GM21381 (cell line): ENCODE data around the gene PCIF1.
"Not testable (repeated sequence)": the region's sequence is repeated elsewhere in the genome, so short reads cannot be mapped to it uniquely, and the experiment has no call there.

Experiments used
- ATAC-seq: cut with Tn5 transposase; IDR thresholded peaks from one replicate; pipeline ENCODE4 v1.9.1; 2021; ENCODE audit warnings: mild to moderate bottlenecking, moderate library complexity; ENCODE audit not compliant: unreplicated experiment

PCIF1 gene

GRCh38 chr20:45934586-45935415 lies at the start of gene PCIF1:
Gene PCIF1 (plus strand): TSS chr20:45934683. CDS start chr20:45939000, 4,317 bp downstream.
- peak; percentile 73 for ATAC-seq

- no peak for ATAC-seq
These were observed 47.7 kb upstream of the PCIF1 start for GRCh38 chr20:45886590-45887345.

- no peak for ATAC-seq
These were observed 47.2 kb upstream of the PCIF1 start, which contains the start of gene SPATA25 for GRCh38 chr20:45887346-45887715. Gene SPATA25 (minus strand): TSS chr20:45887622. CDS start chr20:45887590, 32 bp downstream.

- no peak for ATAC-seq
These were observed 45.8 kb upstream of the PCIF1 start for GRCh38 chr20:45888681-45889080.

- peak; percentile 34 for ATAC-seq
These were observed 44.2 kb upstream of the PCIF1 start for GRCh38 chr20:45890077-45890984.

- peak; percentile 75 for ATAC-seq
These were observed 43.2 kb upstream of the PCIF1 start, which contains the start of the genes CTSA and NEURL2 for GRCh38 chr20:45890985-45891983. Gene CTSA (plus strand): TSS chr20:45891335. CDS start chr20:45891569, 234 bp downstream. Gene NEURL2 (minus strand): TSS chr20:45891208. CDS start chr20:45890991, 217 bp downstream.

- ATAC-seq: no peak
These were observed 42.2 kb upstream of the PCIF1 start for GRCh38 chr20:45892049-45892825.

GRCh38 chr20:45892828-45893500 lies 41.5 kb upstream of the PCIF1 start:
- no peak for ATAC-seq

GRCh38 chr20:45893831-45894230 lies 40.7 kb upstream of the PCIF1 start:
- no peak for ATAC-seq

GRCh38 chr20:45894797-45895196 lies 39.7 kb upstream of the PCIF1 start:
- ATAC-seq: no peak

GRCh38 chr20:45896641-45897161 lies 37.8 kb upstream of the PCIF1 start:
- ATAC-seq: no peak

- ATAC-seq: no peak
These were observed 37.2 kb upstream of the PCIF1 start for GRCh38 chr20:45897289-45897688.

GRCh38 chr20:45897692-45898091 lies 36.8 kb upstream of the PCIF1 start:
- ATAC-seq: no peak

- no peak for ATAC-seq
These were observed 36.2 kb upstream of the PCIF1 start for GRCh38 chr20:45898285-45898684.

- no peak for ATAC-seq
These were observed 35.2 kb upstream of the PCIF1 start for GRCh38 chr20:45899046-45899835.

- not testable (repeated sequence) for ATAC-seq
These were observed 33.2 kb upstream of the PCIF1 start for GRCh38 chr20:45901332-45901731.

- ATAC-seq: no peak
These were observed 32.2 kb upstream of the PCIF1 start for GRCh38 chr20:45902199-45902701.
